Thoracic aorta endothelial cell (primary cell): ENCODE results near the gene DNAJC27. TPM values are rescaled to one million over a fixed set of nuclear protein-coding genes. Genes with fewer than 3 reads are reported as not detected.

ENCODE experiments used
- small RNA-seq: library from RNA; depleted of rRNA; stranded (forward); fragments of <200 nt; gene quantifications from one replicate; pipeline ENCODE3, GENCODE V24; 2012
- total RNA-seq: library from RNA; depleted of rRNA; stranded (reverse); fragments of >200 nt; gene quantifications from 2 replicates; pipeline ENCODE4 v1.2.3, GENCODE V29; 2012

DNAJC27 gene
- total RNA-seq = 3.1 and 4.3 TPM in 2 replicates

DNA sequence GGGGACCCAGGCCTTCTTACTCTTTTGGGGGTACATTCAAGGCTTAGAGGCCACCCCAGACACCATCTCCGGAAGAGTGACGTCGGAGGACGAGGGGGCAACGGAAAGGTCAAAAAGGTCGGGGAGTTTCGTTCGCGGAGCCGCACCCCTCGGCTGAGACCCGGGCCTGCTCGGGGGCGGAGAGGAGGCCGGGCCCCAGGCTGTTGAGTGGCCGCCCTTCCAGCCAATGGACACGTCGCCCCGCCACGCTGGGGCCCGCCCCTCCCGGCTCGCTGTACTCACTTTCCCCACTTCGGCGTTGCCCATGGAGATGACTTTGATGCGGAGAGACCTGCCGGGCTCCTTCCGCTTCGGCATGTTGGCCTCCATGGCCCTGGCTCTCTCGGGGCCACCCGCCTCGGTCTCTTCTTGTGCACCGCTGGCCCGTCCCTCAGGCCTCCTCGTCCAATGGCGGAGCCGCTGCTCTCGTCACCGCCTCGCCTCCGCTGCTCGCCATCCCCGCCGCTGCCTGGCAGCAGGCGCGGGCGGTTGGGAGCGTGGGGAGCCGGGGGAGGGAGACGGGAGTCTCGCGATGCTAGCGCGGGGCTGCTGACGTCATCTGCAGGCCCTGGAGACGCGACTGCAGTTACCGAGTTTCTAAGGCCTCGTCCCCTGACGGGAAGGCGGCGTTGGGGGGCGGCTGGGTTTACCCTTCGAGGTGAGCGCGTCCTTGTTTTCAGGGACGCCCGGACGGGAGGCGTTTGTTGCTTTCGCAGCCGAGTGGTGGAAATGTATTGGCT is at the start of gene DNAJC27:
DNAJC27 (minus strand) TSS at position 420 of the 779 bp plus-strand sequence; CDS start at position 369, 51 bp downstream.

DNA sequence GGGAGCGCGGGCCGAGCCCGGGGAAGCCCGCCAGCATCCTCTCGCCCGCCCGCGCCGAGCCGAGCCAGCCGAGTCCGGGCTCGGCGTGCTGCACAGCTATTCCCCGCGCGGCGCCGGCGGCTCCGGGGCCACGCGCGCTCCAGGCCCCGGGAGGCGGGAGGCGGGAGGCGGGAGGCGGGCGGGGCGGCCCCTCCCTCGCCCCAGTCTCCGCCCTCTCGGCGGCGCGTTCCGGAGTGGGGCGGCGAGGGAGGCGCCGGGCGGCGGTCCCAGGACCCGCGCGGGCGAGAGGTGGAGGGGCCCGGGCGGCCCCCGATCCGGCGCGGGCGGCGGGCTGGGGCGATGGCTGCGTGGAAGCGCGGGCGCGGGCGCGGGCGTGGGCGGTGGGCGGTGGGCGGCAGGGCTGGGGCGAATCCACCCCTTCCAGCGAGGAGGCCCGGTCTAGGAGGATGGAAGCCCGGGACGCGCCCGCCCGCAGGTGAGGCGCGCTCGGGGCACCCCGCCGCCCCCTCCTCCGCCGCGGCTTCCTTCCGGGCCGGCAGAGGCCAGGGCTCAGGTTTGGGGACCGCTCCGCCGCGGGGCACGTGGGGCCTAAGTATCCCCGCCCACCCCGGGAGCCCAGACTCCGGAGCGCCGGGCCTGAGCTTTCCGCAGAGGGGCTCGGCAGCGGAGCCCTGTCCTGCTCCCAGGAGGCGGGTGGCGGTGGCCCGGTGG is 51.5 kb downstream of the DNAJC27 start, which contains the start of gene ADCY3:
ADCY3 (minus strand) TSS at position 140 of the 711 bp plus-strand sequence. CDS start 1,250 bp downstream, outside the sequence.

Small RNAs within 50 kb of the gene (small RNA-seq; reads per million reads assigned to genes)
- not detected for gene AC013267.1
- not detected for gene RF00016
- not detected for gene RF00019

Other genes with a start within 250 kb of the DNAJC27 start
- 21.7 and 24.2 TPM in 2 replicates for gene PTRHD1, start 178.6 kb downstream of the DNAJC27 start, total RNA-seq
- 34.0 and 45.3 TPM in 2 replicates for gene CENPO, start 178.5 kb downstream of the DNAJC27 start, total RNA-seq
- 22.9 and 34.9 TPM in 2 replicates for gene ADCY3, start 51.7 kb downstream of the DNAJC27 start, total RNA-seq
- gene EFR3B, start 70.1 kb upstream of the DNAJC27 start, total RNA-seq = 0.13 and 0.22 TPM in 2 replicates
- gene POMC, start 196.6 kb upstream of the DNAJC27 start, total RNA-seq = 0.13 and 0.29 TPM in 2 replicates